ENCODE data around the gene HUNK. TPM values are rescaled to one million over a fixed set of nuclear protein-coding genes. Genes with fewer than 3 reads are reported as not detected.

Gene HUNK
- total and polyA plus RNA-seq, 2 of the 8 experiments (the other 6 are each of a cell fraction or from before 2014, with no cell fraction given), result 1.9 to 10.2 TPM

DNA sequence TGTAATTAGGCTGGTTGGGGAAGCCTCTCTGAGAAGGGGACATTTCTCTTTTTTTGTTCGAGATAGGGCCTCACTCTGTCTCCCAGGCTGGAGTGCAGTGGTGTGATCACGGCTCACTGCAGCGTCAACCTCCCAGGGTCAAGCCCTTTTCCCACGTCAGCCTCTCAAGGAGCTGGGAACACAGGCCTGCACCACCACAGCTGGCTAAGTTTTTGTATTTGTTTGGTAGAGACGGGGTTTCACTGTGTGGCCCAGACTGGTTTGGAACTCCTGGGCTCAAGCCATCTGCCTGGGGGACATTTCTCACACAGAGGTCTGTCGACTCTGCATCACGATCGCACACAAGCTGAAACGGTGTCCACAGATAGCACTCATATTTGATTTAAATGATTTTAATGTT, 39.7 kb downstream of the HUNK start:
- Histone ChIP-seq H2AFZ (ENCODE audit: low read length) (no peak overlapping the region), H3K14ac (ENCODE audit: insufficient read length) (no peak overlapping the region), H3K36me3 (ENCODE audit: control insufficient read depth in 2 of 4, insufficient read depth in 4 of 4, low read length in 3 of 4) (no peaks in the 10 kb centered on the region), H2BK12ac (ENCODE audit: low read depth, low read length) (0 out of 2 replicates have a peak overlapping the region, but pooled peaks have one; percentile 12), H3K4ac (replicated peaks; ENCODE audit: insufficient read length, low read depth, low read length) (peak overlapping the region; percentile 57), H3K27me3 (replicated peaks in 1 of 4; ENCODE audit: control insufficient read depth in 3 of 4, extremely low read depth in 1 of 4, insufficient read depth in 3 of 4, low read length in 3 of 4) (no peaks in the 10 kb centered on the region), H3K23ac (ENCODE audit: insufficient read length) (no peak overlapping the region), H2BK15ac (ENCODE audit: low read length) (no peak overlapping the region; the same call in 1 of the 2 replicates), H2AK5ac (ENCODE audit: low read depth, low read length) (no peak overlapping the region), H3K4me1 (replicated peaks in 1 of 4; ENCODE audit: control insufficient read depth in 3 of 4, insufficient read depth in 4 of 4, low read length in 3 of 4) (peaks cover 12 to 31% (median 22%) of the 10 kb centered on the region in 4 experiments), H3K18ac (ENCODE audit: extremely low read depth, low read length) (peak overlapping the region; percentile 51; the same call in 1 of the 2 replicates), H4K20me1 (replicated peaks in 1 of 2; ENCODE audit: control insufficient read depth in 1 of 2, insufficient read depth in 2 of 2, low read length in 2 of 2) (no peaks in the 10 kb centered on the region), H2BK5ac (ENCODE audit: low read depth, low read length) (no peak overlapping the region; the same call in 1 of the 2 replicates), H3K56ac (replicated peaks; ENCODE audit: insufficient read length, low read depth, low read length) (no peak overlapping the region), H4K8ac (ENCODE audit: extremely low read depth, insufficient read depth, low read length) (peak overlapping the region; percentile 36; the same call in 1 of the 2 replicates), H3K4me2 (ENCODE audit: insufficient read depth in 1 of 2, low read depth in 2 of 2, low read length in 2 of 2) (0 out of 4 replicates have a peak overlapping the region, but pooled peaks of 1 of the 2 experiments have one; percentile 3), H3K4me3 (ENCODE audit: extremely low read depth in 1 of 4, insufficient read depth in 2 of 4, low read depth in 3 of 4, low read length in 4 of 4) (no peak overlapping the region; a peak in 1 of 8 replicates), H4K91ac (replicated peaks; ENCODE audit: insufficient read length, low read length) (peak overlapping the region; percentile 38), H3K9ac (replicated peaks in 1 of 4; ENCODE audit: extremely low read depth in 1 of 4, low read depth in 3 of 4, low read length in 3 of 4) (no peak overlapping the region), H2BK120ac (replicated peaks; ENCODE audit: low read depth, low read length) (no peak overlapping the region), H4K5ac (ENCODE audit: insufficient read length, low read depth, low read length) (no peak overlapping the region), H2BK20ac (ENCODE audit: low read length) (0 out of 2 replicates have a peak overlapping the region, but pooled peaks have one; percentile 51), H3K23me2 (ENCODE audit: low read depth, low read length) (peaks cover 5% of the 10 kb centered on the region; the same call in 1 of the 2 replicates), H3K79me1 (ENCODE audit: low read depth, low read length) (no peaks in the 10 kb centered on the region), H3K9me3 (ENCODE audit: insufficient read depth in 2 of 2, low read depth in 1 of 2, low read length in 1 of 2) (no peaks in the 10 kb centered on the region), H3K27ac (ENCODE audit: low read depth, low read length) (no peak overlapping the region), H3K79me2 (ENCODE audit: control insufficient read depth in 1 of 2, insufficient read depth in 2 of 2, low read length in 2 of 2) (peaks cover 0 to 5% of the 10 kb centered on the region in 2 experiments; a peak in 1 of 4 replicates)
- ChIA-PET POLR2A (ENCODE audit: partially characterized antibody) (interaction anchor here (1.4 kb wide), 1 partner anchor 21 kb away, joined by 3 read pairs; no protein-coding TSS in a partner anchor), CTCF (ENCODE audit: partially characterized antibody) (interaction anchor here (1.0 to 1.4 kb wide), 2 partner anchors 24 to 38 kb away, joined by 3 read pairs; no protein-coding TSS in a partner anchor)
- 88% methylated on average over 8 of the region's 9 CpGs; no CpG with 5 or more reads in 1 of the 2 experiments for WGBS, 2 experiments (ENCODE audit: extremely low coverage in 1 of 2, insufficient coverage in 1 of 2, insufficient read length in 1 of 2, insufficient replicate concordance in 2 of 2, low coverage in 1 of 2, low lambda C conversion rate in 2 of 2, missing lambda C conversion rate in 1 of 2)
- FAIRE-seq (no peak), DNase-seq (ENCODE audit: low read depth in 1 of 2, low spot score in 2 of 2) (no peak)
- TF ChIP-seq CHD2 (IDR thresholded peaks at IDR 0.05; ENCODE audit: low read length) (no peak), JUN (IDR thresholded peaks at IDR 0.05; ENCODE audit: low read depth, low read length) (no peak), YY1 (IDR thresholded peaks at IDR 0.05; ENCODE audit: low read depth, low read length) (no peak), POLR2AphosphoS5 (IDR thresholded peaks at IDR 0.05; ENCODE audit: low read depth, low read length) (no peak), FOSL1 (IDR thresholded peaks at IDR 0.05; ENCODE audit: insufficient read depth, low read depth, low read length) (no peak), EZH2 (IDR thresholded peaks at IDR 0.05; ENCODE audit: low read depth, low read length, severe bottlenecking) (no peak), CHD1 (IDR thresholded peaks at IDR 0.05; ENCODE audit: low read depth, low read length) (no peak), RNF2 (IDR thresholded peaks at IDR 0.05; ENCODE audit: borderline replicate concordance, low read depth, low read length, missing control alignments, poor library complexity, severe bottlenecking) (no peak), TAF1 (IDR thresholded peaks at IDR 0.05; ENCODE audit: low read depth, low read length) (no peak), SRF (IDR thresholded peaks at IDR 0.05; ENCODE audit: low read depth, low read length) (no peak), SUZ12 (IDR thresholded peaks at IDR 0.05; ENCODE audit: low read length) (no peak), CEBPB (IDR thresholded peaks at IDR 0.05; ENCODE audit: low read depth, low read length) (no peak)
- TF ChIP-seq, protein P1, sequence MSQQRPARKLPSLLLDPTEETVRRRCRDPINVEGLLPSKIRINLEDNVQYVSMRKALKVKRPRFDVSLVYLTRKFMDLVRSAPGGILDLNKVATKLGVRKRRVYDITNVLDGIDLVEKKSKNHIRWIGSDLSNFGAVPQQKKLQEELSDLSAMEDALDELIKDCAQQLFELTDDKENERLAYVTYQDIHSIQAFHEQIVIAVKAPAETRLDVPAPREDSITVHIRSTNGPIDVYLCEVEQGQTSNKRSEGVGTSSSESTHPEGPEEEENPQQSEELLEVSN (IDR thresholded peaks at IDR 0.05), result no peak
